GM15510 (cell line): ENCODE measurements around the gene HSP90AA1.

Source experiments
- POLR2A ChIP-seq: IDR thresholded peaks from 3 replicates; pipeline ENCODE4 v1.6.1; 2011; ENCODE audit warnings: borderline replicate concordance; ENCODE audit not compliant: insufficient read length; ENCODE audit errors: extremely low read depth

Gene HSP90AA1

DNA sequence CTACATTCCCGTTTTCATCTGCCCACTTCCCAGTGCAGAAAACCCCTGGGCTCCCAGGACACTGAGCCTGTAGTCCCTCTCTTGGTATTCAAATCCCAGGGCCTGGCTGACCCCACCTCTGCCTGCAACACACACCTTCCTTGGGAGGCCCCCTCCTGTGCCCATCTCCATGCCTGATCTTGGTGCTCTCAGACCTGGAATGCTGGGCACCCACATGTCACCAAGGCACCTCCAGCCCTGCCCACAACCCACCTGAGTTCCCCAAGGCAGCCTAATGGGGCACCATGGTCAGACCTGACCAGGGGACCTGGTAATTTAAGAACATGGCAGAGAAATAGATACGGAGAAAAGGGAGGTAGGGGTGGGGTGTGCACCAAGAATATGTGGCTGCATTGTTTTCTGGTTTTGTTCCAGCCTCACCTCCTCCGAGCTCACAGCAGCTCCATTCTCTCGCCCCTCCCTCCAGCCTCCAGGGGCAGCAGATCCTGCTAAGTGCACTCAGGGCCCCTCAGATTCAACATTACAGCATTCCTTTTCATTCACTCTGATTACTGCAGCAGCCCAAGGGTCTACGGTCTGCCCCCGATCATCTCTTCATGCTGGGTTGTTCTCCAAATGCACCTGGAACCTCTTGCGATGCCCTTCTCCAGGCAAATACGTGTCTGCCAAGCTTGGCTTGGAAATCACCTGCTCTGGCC is 9.2 kb upstream of the HSP90AA1 start:
- no peak for TF ChIP-seq POLR2A

DNA sequence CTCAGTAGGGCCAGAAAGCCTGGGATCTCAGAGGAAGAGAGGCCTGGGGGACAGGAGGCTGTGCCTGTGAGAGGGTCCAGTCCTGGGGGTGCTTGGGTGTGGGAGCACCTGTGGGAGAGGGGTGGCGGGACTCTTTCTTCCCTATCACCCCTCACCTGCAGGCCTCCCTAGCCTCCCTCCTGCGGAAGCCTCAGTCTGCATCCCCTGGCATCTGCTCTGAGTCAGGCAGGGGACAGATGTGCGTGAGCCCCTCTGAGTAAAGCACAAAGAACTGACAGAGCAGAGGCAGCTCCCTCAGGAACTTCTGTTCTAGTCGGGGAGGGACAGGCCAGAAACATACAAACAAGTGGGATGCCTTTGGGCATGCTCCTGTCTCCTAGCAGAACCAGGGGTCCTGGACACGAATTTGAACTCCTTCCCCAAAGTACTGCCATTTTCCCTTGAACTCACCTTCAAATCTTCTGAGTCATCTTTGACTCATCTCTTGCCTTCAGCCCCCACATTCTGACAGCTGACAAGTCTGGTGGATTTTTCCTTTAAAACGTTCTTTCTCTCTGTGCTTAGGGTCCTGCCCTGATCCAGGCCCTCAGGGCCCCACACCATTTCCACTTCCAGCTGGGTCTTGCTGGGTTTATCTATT is 8.5 kb upstream of the HSP90AA1 start:
- TF ChIP-seq POLR2A = no peak

DNA sequence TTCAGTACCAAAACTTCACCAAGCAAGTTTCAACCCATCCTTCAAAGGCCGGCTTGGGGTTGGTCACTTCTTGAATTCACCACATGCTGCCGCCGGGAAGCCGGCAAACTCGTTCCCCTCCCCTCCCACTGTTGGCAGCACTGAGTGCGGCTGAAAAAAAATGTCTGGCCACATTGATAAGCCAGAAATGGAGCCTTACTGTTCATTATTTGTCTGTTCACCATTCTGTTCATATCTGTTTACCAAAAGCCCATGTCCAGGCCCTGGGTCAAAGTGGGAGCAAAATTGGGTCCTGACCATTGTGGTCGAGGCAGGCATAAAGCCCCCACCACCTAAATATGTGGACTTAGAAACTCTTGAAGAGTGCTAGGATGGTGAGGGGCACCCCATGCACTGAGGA is 7.3 kb upstream of the HSP90AA1 start:
- TF ChIP-seq POLR2A = no peak

DNA sequence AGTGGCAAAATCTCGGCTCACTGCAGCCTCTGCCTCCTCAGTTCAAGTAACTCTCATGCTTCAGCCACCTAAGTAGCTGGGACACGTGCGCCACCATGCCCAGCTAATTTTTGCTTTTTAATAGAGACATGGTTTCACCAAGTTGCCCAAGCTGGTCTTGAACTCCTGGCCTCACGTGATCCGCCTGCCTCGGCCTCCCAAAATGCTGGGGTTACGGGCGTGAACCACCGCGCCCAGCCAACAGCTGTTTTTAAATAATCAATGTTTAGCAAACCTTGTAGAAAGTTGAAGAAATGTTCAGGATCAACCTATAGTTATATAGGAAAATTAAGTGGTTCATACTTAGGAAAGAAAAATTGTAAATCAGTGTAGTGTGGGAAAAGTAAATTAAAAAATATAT is 6.0 kb upstream of the HSP90AA1 start:
- no peak for TF ChIP-seq POLR2A

DNA sequence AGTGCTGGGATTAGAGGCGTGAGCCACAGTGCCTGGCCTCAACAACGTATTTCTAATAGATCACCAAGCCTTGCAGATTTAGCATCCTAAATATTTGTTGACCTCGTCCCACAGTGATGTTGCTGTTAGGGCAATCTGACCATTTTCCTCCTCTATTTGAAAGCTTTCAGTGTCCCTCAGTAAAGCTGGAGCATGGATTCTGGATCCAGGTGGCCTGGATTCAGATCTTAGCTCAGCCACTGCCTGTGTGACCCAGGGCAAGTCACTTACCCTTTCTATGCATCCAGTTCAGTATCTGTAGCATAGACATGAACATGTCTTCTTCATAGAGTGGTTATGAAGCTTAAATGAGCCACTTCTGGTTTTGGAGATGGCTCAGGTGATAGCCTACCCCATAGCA is 3.9 kb upstream of the HSP90AA1 start:
- TF ChIP-seq POLR2A = no peak

DNA sequence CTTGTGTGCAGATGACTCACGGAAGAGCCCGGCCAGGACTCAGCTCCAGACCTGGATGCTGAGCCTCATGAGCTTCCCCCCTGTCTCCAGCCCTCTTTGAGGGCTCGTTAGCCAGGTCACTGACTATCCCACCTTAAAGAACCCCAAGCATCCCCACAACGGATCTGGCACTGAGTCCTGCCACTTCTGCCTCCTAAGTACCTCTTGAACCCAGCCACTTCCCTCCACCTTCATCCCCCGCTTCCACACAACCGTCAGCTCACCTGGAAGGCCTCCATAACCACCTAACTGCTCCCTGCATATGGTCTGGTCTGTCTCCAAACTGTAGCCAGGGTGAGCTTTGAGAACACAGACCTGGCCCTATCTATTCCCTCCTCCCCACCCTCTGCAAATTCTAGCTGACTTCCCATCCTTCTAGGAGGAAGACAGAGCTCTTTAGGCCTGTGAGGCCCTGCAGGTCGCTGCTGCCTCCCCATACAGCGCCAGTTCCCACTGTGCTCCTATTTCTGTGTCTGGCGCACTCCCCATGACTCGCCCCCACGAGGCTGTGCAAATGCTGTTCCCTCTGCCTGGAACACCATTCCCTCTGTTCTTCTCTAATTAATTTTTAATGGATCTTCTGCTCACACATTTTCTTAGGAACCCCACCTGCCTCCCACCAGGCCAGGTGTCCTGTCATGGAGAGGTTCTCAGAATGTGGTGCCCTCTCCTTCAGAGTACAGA is 2.9 kb upstream of the HSP90AA1 start:
- no peak for TF ChIP-seq POLR2A

DNA sequence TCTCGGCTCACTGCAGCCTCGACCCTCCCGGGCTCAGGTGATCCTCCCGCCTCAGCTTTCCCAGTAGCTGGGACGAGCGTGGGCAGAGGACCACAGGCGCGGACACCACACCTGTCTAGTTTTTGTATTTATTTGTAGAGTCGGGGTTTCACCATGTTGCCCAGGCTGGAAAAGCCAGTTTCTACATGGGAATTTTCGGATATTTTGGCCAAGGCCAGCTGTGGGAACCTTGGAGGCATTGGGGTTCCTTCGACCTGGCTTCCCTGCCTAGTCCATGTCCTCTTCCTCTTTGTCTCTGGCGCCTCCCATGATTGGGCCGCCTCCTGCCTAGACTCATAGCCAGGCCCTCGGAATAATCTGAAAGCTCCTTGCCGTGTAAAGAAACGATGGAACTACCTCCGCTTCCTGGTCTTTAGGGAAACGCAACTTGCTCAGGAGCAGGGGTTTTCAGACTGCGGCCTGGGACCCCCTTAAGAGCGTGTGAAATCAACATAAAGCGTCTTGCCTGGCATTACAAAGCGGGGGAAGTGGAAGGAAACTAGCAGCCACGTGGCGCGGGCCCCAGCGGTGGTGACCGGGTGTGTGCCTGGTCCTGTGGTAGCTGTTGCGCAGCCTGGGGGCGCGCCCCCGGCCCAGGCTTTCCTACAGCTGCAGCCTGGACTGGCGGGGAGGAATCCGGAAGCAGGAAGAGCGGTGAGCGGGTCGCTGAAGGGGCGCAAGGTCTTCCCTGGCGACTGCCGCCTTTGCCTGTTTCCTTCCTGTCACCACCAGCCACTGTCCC is 1.4 kb upstream of the HSP90AA1 start:
- peak; percentile 48 for TF ChIP-seq POLR2A

DNA sequence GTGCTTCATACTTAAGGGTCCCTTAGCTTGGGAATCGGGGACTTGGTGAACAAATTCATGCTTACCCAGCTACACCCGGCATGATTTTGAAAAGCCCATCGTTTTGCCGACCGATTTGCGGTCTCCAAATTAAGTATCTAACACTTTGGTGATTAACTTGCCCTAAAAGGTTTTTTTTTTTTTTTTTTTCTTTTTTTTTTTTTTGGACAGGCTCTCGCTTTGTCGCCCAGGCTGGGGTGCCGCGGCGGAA is 843 bp upstream of the HSP90AA1 start:
- TF ChIP-seq POLR2A = no peak

DNA sequence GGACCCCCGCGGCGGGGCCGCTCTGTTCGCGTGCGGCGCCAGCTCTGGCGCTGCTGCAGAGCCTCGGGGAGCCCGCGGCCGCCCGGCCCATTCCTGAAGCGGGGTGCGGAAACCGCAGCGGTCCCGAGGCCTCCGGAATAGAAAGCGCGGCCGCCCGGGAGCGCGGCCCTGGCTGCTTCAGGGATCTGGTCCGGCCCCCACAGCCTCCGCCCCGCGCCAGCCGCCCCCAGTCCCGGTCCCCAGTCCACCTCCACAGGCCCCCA is 204 bp downstream of the HSP90AA1 start:
- no peak for TF ChIP-seq POLR2A

DNA sequence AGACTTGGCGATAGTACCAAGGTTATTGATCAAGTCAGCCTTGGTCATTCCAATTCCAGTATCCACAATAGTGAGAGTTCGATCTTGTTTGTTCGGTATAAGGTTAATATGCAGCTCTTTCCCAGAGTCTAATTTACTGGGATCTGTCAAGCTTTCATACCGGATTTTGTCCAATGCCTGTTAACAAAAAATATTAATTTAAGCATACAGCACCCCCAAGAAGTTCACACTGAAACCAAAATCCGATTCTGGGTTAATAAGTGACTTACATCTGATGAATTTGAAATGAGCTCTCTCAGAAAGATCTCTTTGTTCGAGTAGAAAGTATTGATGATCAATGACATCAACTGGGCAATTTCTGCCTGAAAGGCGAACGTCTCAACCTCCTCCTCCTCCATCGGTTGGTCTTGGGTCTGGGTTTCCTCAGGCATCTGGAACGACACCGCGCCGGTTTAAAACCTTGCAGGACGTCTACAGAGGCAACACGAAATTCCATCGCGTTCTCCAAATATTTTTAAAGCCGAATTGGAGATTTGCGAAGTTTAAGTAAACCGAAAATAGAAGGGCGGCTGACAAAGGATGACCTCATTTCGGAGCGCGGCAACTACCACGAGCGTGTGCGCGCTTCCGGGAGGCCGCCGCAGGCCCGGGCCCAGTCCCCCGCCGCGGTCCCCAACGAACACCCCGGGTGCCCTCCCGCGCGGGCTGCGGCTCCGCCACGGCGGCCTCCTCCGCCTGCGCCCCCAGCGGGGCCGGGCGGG is 716 bp downstream of the HSP90AA1 start:
- no peak for TF ChIP-seq POLR2A

DNA sequence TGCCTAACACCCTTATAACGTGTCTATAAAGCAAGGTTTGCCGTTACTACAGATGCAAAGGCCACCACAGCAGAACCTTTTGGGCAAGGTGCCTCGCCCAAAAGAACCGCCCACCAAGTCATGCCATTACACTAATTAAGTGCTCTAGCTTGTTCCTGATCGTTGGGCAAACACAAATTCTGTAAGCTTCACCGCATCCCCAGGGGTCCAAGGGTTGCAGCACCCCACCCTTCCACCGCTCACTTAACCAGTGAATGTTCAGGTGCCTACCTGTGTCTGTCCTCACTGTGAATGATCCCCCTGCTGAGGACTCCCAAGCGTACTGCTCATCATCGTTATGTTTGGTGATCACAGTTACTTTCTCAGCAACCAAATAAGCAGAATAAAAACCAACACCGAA is 1.4 kb downstream of the HSP90AA1 start:
- no peak for TF ChIP-seq POLR2A

DNA sequence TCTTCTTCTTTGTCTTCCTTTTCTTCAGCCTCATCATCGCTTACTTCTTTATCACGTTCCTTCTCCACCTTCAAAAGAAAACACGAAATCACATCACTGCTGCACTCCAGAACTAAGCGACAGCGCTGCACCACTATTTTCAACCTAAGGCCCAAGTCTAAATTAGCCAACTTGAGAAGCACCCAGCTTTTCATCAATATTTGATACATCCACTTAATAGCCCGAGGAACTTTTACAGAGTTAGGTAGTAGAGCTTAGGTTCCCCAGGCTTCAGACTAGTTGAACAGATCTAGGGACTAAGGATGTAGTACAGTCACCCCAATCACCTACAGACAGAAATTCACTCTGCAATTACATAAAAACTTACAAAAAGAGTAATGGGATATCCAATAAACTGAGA is 1.9 kb downstream of the HSP90AA1 start:
- no peak for TF ChIP-seq POLR2A

DNA sequence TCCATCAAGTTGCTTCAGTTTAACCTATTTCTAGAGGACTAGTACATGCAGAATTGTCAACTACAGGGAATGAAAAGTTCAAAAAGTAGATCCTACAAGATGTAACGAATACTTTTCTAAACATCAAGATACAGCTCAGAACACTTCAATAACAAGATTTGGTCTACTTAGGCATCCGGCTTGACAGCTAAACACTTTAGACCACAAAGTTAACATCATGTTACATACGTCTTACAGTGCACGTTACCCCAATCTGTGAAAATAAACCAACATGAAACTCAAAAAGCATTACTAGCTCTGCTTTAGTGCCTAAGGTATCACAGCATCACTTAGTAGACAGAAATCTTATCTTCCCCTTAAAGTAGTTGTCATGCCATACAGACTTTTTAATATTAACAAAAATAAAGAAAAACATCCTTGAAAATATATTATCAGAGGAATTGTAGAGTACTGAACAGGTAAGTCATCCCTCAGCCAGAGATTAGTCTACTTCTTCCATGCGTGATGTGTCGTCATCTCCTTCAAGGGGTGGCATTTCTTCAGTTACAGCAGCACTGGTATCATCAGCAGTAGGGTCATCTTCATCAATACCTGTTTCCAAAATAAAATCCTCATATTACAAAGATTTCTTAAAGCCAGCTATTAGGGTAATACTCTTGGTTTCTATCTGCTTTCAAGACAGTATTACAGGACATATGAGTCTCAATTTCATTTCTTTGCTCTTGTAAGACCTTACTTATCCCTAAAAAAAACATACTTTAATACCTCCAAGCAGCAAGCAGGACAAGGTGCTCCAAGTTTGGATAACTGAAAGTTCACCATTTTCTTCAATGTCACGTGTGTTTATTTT is 5.4 kb downstream of the HSP90AA1 start:
- no peak for TF ChIP-seq POLR2A
